Colonic mucosa (tissue), 4 donors: ENCODE data around the gene ARID3C. TPM values are rescaled to one million over a fixed set of nuclear protein-coding genes. Genes with fewer than 3 reads are reported as not detected.
A peak's percentile ranks its signal among the peaks of the same experiment; 100 is the strongest.

Experiments
- DNase-seq: peaks from one replicate; pipeline ENCODE4 v3.0.0-alpha.2; 2020
- H3K27ac ChIP-seq: fragments of 200-600 bp; one replicate; pipeline ENCODE4 v1.8.0; 2021
- H3K27me3 ChIP-seq: fragments of 200-600 bp; one replicate; pipeline ENCODE4 v1.8.0; 2021
- H3K36me3 ChIP-seq: fragments of 200-600 bp; one replicate; pipeline ENCODE4 v1.8.0; 2021
- H3K4me1 ChIP-seq: fragments of 200-600 bp; one replicate; pipeline ENCODE4 v1.8.0; 2021; ENCODE audit warnings: mild to moderate bottlenecking
- H3K4me3 ChIP-seq: fragments of 200-600 bp; one replicate; pipeline ENCODE4 v1.8.0; 2021
- H3K9ac ChIP-seq, 2 donors: one replicate each; pipeline ENCODE4 v1.7.0; 2013; ENCODE audit warnings: control low read depth in 2 of 2, low read depth in 2 of 2, low read length in 2 of 2
- H3K9me3 ChIP-seq: fragments of 200-600 bp; one replicate; pipeline ENCODE4 v1.8.0; 2021
- intact Hi-C: fragments of 100-400 bp; cut with DNase I; formaldehyde crosslinking; loops from one replicate; pipeline ENCODE4 v1.14.1; 2022
- total RNA-seq, 2 donors: library from RNA; stranded (reverse); fragmentation: NEBNext Ultra II Directional in 1 of 2; extraction: Animal tissue kit (Norgen Biotek cat#: 25700) in 1 of 2; gene quantifications; one replicate each; pipeline ENCODE4 v1.2.1, GENCODE V29; 2021
- TF ChIP-seq, protein P1 (sequence below): fragments of 200-600 bp; IDR thresholded peaks from one replicate; pipeline ENCODE4 v1.8.0; 2022; ENCODE audit warnings: antibody characterized with exemption, mild to moderate bottlenecking
- donor health status: healthy.
- donor health status: DM: no; HTN: no; CAD: no.
- donor health status: DM: no; HTN: no; CAD: no.

Gene ARID3C
- total RNA-seq, 2 donors from 2014 or later = not detected

DNA sequence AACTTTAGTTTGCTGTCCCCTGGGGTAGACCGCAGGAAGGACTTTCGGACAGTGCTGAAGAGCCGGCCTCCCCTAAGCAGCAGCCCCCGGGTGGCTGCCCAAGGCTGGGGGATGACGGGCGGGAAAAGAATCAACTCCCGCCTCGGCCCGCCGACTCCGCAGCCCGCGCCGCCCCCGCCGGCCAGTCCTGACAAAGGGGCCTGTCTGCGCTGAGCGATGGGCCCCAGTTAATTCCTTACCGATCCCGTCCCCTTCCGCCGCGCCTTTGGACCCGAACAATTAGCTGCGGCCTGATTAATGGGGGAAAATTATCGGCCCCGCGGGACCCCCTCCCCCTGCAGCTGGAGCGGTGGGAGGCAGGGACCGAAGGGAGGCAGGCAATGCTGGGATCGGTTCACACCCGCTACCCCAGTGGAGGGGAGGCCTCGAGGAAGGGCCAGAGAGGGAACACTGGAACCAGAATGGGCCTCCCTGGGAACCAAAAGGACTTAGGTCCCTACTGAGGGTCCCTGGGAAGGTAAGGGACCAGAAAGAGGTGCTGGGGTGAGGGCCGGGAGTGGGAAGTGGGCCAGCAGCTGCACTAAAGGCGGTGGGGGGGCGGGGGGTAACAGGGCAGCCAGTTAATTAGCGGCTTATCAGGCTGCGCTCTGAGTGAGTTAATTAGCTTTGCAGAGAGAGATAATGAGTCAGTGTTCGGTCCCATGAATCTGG, 4.2 kb downstream of the ARID3C start:
- TF ChIP-seq, protein P1, sequence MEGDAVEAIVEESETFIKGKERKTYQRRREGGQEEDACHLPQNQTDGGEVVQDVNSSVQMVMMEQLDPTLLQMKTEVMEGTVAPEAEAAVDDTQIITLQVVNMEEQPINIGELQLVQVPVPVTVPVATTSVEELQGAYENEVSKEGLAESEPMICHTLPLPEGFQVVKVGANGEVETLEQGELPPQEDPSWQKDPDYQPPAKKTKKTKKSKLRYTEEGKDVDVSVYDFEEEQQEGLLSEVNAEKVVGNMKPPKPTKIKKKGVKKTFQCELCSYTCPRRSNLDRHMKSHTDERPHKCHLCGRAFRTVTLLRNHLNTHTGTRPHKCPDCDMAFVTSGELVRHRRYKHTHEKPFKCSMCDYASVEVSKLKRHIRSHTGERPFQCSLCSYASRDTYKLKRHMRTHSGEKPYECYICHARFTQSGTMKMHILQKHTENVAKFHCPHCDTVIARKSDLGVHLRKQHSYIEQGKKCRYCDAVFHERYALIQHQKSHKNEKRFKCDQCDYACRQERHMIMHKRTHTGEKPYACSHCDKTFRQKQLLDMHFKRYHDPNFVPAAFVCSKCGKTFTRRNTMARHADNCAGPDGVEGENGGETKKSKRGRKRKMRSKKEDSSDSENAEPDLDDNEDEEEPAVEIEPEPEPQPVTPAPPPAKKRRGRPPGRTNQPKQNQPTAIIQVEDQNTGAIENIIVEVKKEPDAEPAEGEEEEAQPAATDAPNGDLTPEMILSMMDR = no peak
- H3K4me3 ChIP-seq = no peak overlapping the region
- peaks cover 3% of the 10 kb centered on the region for H3K4me1 ChIP-seq
- H3K9ac ChIP-seq = no peak overlapping the region
- intact Hi-C loops = no loop called here
- H3K27ac ChIP-seq = no peak overlapping the region
- DNase-seq = no peak
- no peaks in the 10 kb centered on the region for H3K9me3 ChIP-seq
- no peaks in the 10 kb centered on the region for H3K36me3 ChIP-seq
- H3K27me3 ChIP-seq = peaks cover 75% of the 10 kb centered on the region

DNA sequence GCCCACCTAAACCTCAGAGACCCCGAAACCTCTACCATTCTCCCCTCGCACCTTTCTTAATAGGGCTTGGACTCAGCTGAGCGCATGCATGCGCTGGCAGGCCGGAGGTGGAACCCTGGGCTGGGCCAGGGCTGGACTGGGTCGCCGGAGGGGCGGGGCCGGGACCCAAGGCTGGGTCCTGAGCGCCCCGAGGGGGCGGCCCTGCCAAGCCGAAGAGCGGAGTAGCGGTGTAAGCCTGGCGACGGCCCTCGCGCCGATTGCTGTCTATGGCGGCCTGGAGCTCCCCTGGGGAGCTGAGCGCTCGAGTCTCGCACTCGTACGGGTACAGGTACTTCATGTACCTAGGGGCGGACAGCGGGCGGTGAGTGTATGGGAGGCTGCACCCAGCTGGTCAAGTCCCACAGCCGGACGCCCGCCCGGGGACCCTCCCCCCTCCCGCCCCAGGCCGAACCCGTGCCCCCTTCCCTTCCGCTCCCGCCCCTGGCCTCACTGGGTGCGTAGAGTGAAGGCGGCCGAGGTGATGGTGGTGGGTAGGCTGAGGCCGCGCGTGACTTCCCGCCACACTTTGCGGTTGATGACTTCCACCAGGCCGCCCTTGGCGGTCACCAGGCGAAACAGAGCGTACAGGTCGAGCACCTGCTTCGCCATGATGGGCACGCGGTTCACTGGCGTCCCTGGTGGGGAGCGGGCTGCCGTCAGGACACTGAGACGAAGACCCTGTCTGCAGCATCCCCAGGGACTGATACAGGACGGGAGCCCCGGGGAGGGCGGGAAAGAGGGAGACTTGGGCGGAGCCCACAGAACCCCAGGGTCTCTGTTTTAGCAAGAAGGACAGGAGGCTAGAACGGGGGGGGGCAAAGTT, 5.3 kb downstream of the ARID3C start:
- Histone ChIP-seq H3K4me3 (no peak overlapping the region), H3K9me3 (no peaks in the 10 kb centered on the region), H3K27me3 (peaks cover 64% of the 10 kb centered on the region), H3K9ac (no peak overlapping the region), H3K36me3 (no peaks in the 10 kb centered on the region), H3K27ac (no peak overlapping the region), H3K4me1 (peaks cover 8% of the 10 kb centered on the region)
- DNase-seq = no peak
- intact Hi-C loops = no loop called here
- TF ChIP-seq, protein P1 = no peak

DNA sequence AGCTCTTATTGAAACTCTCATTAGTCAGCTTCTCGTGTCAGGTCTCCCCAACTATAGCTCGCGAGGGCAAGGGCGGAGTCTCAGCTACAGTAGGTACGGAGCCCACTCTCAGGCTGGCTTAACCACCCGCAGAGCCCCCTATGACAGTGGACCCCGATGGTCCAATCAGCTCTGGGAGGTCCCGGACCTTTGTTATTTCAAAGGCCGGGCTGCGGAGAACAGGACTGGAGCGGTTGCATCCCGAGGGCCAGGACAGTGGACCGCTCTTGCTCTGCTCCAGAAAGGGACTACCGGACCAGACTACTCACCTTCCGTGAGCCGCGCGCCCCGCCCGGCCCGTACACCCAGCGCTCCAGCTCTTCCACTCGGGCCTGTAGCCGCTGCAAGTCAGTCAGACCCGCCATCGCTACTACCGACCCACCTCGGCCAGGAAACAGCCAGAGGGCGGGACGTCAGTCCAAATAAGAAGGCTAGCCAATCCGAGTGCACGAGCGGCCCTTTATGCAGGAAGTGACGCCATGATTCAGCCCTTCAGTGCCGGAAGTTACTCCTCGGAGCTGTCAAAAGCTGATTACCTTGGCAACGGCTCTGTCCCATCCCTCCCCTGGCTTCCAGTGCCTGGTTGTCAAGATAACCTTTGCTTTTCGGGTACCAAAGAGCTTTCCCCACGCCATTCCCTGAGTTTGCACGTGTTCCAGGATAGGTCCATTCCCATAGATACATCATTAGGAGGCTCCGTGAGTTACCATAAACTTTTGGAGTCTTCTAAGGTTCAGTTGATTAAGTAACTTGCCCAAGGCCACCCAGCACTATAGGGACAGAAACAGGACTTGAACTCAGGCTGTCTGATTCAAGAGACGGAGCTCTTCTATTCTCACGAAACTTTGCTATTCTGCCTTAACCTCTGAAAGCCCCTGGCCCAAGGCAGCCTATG, 8.5 kb downstream of the ARID3C start, which contains the start of gene DCTN3:
Gene DCTN3, minus strand, starts transcription at position 435 of the 934 bp plus-strand sequence. Its CDS starts 31 bp downstream, at position 404.
- Histone ChIP-seq H3K4me3 (peak within 1 kb of the TSS; percentile 91), H3K27ac (no peak within 1 kb of the TSS), H3K36me3 (peaks cover 14% of the 10 kb centered on the region), H3K9ac (peak within 1 kb of the TSS; percentile 88 to 89), H3K4me1 (peaks cover 8% of the 10 kb centered on the region), H3K27me3 (peaks cover 33% of the 10 kb centered on the region), H3K9me3 (no peaks in the 10 kb centered on the region)
- TF ChIP-seq, protein P1 = no peak
- intact Hi-C loops = no loop called here
- DNase-seq = peak; percentile 94

DNA sequence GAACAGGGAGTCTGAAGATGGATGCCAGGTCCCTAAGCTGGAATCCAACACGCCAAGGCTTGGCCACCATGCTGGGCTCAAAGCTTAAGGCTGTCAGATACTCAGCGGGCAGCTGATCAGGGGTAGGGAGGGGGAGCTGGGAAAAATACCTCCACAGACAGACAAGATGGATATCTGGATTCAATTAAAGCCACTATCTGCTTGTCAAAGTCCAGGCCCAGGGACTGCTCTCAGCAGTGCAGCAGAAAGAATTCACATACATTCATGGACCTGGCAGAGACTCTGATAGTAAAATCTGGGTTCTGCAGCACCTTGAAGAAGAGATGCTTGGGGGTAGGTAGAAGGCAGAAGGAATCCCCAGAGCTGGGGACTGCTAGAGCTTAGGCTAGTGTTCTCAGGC, 13.7 kb downstream of the ARID3C start:
- Histone ChIP-seq H3K9me3 (no peaks in the 10 kb centered on the region), H3K9ac (no peak overlapping the region), H3K4me3 (no peak overlapping the region), H3K4me1 (peaks cover 8% of the 10 kb centered on the region), H3K27me3 (no peaks in the 10 kb centered on the region), H3K27ac (no peak overlapping the region), H3K36me3 (peaks cover 14% of the 10 kb centered on the region)
- no peak for DNase-seq
- intact Hi-C loops = no loop called here
- TF ChIP-seq, protein P1 = no peak
